CD1c-positive myeloid dendritic cell (primary cell): ENCODE data around the gene RANBP10.
"Not testable (repeated sequence)": the region's sequence is repeated elsewhere in the genome, so short reads cannot be mapped to it uniquely, and the experiment has no call there.

Experiments used
- DNase-seq: peaks from one replicate; pipeline ENCODE4 v3.0.0-alpha.2; 2016; ENCODE audit errors: extremely low spot score

Gene RANBP10

GRCh38 chr16:67779256-67780014 is 26.9 kb downstream of the RANBP10 start:
- no peak for DNase-seq

DNA sequence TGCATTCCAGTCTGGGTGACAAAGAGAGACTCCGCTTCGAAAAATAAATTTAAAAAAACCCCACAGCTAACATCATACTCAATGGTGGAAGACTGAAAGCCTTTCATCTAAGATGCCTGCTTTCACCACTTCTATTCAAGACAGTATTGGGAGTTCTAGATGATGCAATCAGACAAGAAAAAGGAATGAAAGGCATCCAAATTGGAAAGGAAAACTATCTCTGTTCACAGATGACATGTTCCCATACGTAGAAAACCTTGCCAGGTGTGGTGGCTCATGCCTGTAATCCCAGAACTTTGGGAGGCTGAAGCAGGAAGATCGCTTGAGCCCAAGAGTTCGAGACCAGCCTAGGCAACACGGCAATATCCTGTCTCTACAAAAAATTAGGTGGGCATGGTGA is 31.1 kb downstream of the RANBP10 start:
- no peak for DNase-seq

DNA sequence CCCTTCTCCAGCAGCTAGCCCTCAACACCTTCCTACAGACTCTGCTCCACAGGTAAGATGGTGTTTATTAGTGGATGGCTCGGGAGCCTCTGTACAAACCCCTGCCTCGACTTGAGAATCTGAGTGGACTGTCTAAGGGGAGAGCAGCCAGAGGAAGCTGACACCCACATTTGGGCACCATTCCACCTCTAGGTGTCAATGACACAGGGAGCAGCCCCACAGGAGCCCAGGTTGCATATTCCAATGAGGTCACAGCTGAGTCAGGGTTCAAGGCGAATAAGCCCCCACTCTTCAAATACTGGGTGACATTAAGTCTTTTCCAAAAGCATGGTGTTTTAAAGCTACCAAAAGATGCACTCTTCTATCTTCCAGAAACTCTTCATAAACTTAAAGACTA is 31.9 kb downstream of the RANBP10 start:
- no peak for DNase-seq

- DNase-seq: no peak
These were observed 32.5 kb downstream of the RANBP10 start for GRCh38 chr16:67773569-67774456.

- DNase-seq: no peak
These were observed 33.3 kb downstream of the RANBP10 start for GRCh38 chr16:67773099-67773498.

GRCh38 chr16:67770346-67770991 is 35.9 kb downstream of the RANBP10 start:
- DNase-seq: no peak

- no peak for DNase-seq
These were observed 38.4 kb downstream of the RANBP10 start for GRCh38 chr16:67767953-67768352.

DNA sequence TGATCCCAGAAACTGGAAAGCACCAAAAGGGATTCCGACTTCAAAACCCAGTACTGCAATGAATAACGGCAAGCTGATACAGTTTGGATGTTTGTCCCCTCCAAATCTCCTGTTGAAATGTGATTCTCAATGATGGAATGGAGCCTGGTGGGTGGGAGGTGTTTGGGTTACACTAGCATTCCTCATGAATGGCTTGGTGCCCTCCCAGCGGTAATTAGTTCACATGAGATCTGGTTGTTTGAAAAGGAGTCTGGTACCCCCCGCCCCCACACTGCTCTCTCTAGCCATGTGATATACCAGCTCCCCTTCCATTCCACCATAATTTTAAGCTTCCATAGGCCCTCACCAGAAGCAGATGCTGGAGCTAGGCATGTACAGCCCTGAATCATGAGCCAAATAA is 40.1 kb downstream of the RANBP10 start:
- DNase-seq: no peak

- no peak for DNase-seq
These were observed 42.1 kb downstream of the RANBP10 start for GRCh38 chr16:67764158-67764667.

DNA sequence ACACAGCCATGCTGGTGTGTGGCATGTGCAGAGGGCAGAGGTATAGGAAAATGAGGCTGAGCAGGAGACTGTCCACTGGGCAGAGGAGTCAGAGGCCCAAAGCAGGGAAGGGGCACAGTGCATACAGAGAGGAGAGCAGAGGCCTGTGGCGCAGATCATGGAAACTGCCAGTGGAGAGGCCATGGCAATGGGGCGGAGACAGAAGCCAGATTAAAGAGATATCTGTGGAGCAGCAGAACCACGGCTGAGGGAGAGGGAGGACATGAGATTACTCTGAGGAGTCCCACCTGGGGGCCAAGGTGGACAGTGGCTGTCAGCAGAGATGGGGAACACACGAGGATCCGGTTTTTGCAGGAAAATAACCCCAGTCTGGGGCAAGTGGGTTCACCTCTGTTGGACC is 43.3 kb downstream of the RANBP10 start:
- no peak for DNase-seq

GRCh38 chr16:67762385-67762784 is 44.0 kb downstream of the RANBP10 start:
- DNase-seq: no peak

DNA sequence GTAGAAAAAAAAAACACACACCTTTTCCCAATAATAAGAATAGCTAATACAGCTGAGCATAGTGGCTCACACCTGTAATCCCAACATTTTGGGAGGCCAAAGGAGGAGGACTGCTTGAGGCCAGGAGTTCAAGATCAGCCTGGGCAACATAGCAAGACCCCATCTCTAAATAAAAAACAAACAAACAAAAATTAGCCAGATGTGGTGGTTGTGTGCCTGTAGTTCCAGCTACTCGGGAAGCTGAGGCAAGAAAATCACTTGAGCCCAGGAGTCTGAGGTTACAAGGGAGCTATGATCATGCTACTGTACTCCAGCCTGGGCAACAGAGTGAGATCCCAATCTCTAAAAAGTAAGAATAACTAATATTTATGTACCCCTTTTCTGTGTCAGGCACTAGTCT is 44.4 kb downstream of the RANBP10 start:
- no peak for DNase-seq

DNA sequence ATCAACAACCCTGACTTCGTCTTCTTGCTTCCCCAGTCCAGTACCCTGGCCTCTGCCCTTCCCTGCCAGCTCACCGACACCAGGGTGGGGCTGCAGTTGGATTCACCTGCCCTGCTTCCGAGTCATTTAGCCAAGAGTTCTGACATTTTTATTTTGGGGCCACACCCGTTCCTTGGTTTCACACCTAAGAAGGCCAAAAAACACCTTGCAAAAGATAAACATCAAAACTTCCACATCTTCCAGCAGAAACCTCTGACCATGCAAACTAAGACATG is 45.5 kb downstream of the RANBP10 start:
- DNase-seq: no peak

DNA sequence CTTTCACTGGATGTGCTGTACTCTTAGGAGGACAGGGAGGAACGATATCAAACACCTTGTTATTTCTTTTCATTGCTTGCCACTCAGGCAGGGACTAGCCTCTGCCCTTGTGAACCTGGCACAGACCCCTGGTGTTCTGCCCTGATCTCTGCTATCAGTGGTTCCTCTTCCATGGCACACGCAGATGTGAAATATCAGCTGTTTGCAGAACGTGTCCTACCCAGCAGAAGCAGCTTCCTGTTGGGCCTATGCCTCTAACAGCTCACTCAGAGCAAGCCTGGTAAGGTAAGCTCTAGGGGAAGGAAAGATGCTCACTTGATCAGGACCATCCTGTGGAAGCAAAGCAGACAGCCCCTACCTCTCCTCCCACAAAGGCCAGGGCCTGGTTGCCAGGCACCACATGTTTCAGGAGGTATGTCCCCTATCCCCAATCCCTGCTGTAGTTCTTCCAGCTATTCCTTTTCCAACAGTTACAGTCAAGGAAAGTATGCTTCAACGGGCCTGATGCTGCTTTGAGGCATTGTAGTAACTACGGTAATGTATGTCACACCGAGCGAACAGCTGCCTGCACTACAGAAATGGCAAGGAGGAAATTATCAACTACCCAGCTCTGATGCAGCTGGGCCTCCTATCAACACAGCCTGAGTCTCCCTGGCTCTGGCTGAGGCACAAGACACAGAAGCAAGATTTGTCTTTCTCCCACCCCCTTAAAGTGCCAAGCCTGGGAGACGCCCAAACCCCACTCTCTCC is 46.0 kb downstream of the RANBP10 start:
- DNase-seq: no peak

DNA sequence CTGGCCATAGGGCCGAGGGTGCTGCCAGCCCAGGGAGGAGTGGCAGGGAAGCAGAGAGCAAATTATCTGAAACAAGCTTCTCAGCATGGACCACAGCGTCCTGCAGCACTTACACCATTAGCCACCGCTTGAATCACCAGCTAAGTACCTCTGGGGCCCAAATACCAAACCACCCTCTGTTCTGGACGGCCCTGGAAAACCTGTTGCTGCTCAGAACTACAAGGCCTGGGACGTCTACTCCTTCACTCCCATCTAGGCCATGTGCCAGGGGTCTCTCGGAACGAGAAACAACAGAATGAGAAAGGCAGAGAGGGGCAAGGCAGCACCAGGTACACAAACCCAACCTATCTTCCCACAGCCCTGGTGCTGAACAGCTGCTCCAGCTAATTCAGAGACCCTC is 47.4 kb downstream of the RANBP10 start:
- no peak for DNase-seq

GRCh38 chr16:67758006-67758405 is 48.4 kb downstream of the RANBP10 start:
- no peak for DNase-seq

DNA sequence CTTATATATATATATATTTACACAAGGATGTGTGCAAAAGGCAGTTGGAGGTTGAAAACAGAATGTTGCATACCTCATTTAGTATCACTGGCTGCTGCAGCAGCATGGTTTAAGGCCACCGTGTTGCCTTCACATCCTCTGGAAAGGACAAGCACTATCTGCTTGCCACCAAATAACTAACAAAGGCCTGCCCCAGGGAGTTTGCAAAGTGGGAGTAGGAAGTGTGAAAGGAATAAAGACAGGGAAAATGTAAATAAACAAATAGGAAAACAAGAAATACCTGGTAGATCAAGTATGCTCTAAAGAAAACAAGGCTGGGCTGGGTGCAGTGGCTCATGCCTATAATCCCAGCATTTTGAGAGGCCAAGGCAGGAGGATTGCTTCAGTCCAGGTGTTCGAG is 53.7 kb downstream of the RANBP10 start:
- DNase-seq: no peak

DNA sequence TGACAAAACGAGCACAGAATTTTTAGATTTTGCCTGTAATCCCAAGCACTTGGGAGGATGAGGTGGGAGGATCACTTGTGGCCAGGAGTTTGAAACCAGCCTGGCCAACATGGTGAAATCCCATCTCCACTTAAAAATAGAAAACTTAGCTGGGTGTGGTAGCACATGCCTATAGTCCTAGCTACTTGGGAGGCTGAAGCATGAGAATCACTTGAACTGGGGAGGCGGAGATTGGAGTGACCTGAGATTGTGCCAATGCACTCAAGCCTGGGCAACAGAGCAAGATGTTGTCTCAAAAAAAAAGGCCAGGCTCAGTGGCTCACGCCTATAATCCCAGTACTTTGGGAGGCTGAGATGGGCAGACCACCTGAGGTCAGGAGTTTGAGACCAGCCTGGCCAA is 55.0 kb downstream of the RANBP10 start:
- DNase-seq: not testable (repeated sequence)

DNA sequence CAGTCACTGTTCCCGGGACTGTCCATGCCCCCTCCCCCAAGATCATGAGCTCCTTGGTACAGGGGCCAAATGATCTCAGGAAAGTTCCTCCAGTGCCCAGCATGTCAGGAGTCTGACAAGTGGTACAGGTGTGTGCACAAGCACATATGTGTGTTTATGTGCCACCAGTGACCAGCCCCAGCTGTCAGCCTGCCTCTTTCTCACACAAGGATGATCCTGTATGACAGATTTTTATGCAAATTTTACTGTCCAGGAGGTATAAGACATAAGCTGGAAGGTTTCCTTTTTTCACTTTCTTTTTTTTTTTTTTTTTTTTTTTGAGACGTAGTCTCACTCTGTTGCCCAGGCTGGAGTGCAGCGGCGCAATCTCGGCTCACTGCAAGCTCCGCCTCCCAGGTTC is 55.9 kb downstream of the RANBP10 start:
- DNase-seq: no peak

GRCh38 chr16:67749436-67750078 is 56.8 kb downstream of the RANBP10 start:
- no peak for DNase-seq

- no peak for DNase-seq
These were observed 57.5 kb downstream of the RANBP10 start for GRCh38 chr16:67748834-67749233.
